NB4 (cell line): Measurements from ENCODE around the gene ARHGEF4.

Experiments used
- MYC ChIP-seq: IDR thresholded peaks from 2 replicates; pipeline ENCODE4 v1.6.1; 2011; ENCODE audit warnings: low read depth, low read length
- POLR2A ChIP-seq: IDR thresholded peaks from 2 replicates; pipeline ENCODE4 v1.6.1; 2011; ENCODE audit warnings: mild to moderate bottlenecking; ENCODE audit not compliant: insufficient read length; ENCODE audit errors: extremely low read depth
- TF ChIP-seq, protein P1 (sequence below): IDR thresholded peaks from one replicate; pipeline ENCODE4 v1.5.1; 2012; ENCODE audit warnings: low read depth, low read length
- TF ChIP-seq, protein P2 (sequence below): IDR thresholded peaks from 2 replicates; pipeline ENCODE4 v1.6.1; 2011; ENCODE audit warnings: low read depth, low read length

DNA sequence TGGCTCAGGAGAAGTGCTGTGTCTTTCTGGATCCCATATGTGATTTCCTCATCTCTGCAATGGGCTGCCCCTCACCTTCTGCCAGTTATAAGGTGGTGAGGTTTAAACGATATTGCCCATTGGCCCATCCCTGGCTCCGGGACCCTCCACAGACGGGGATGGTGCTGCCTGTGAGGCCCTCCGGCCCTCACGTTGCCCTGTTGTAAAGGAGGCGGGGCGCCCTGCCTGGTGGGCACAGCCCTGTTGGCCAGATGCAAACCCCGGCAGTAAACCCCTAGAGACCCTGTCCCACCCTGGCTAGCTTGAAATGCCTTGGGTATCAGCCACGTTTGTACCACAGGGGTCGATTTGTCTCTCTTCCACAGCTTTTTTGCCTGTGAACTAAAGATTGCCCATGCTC, 7.4 kb downstream of the ARHGEF4 start:
- TF ChIP-seq, protein P1, sequence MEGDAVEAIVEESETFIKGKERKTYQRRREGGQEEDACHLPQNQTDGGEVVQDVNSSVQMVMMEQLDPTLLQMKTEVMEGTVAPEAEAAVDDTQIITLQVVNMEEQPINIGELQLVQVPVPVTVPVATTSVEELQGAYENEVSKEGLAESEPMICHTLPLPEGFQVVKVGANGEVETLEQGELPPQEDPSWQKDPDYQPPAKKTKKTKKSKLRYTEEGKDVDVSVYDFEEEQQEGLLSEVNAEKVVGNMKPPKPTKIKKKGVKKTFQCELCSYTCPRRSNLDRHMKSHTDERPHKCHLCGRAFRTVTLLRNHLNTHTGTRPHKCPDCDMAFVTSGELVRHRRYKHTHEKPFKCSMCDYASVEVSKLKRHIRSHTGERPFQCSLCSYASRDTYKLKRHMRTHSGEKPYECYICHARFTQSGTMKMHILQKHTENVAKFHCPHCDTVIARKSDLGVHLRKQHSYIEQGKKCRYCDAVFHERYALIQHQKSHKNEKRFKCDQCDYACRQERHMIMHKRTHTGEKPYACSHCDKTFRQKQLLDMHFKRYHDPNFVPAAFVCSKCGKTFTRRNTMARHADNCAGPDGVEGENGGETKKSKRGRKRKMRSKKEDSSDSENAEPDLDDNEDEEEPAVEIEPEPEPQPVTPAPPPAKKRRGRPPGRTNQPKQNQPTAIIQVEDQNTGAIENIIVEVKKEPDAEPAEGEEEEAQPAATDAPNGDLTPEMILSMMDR, result no peak
- TF ChIP-seq POLR2A (no peak), MYC (no peak)
- TF ChIP-seq, protein P2, sequence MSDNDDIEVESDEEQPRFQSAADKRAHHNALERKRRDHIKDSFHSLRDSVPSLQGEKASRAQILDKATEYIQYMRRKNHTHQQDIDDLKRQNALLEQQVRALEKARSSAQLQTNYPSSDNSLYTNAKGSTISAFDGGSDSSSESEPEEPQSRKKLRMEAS, result no peak
